GM21447 (cell line): ENCODE results near the gene AIFM3.
"Not testable (repeated sequence)": the region's sequence is repeated elsewhere in the genome, so short reads cannot be mapped to it uniquely, and the experiment has no call there.

Source experiments
- ATAC-seq: cut with Tn5 transposase; IDR thresholded peaks from one replicate; pipeline ENCODE4 v1.9.1; 2021; ENCODE audit not compliant: unreplicated experiment

AIFM3 gene

DNA sequence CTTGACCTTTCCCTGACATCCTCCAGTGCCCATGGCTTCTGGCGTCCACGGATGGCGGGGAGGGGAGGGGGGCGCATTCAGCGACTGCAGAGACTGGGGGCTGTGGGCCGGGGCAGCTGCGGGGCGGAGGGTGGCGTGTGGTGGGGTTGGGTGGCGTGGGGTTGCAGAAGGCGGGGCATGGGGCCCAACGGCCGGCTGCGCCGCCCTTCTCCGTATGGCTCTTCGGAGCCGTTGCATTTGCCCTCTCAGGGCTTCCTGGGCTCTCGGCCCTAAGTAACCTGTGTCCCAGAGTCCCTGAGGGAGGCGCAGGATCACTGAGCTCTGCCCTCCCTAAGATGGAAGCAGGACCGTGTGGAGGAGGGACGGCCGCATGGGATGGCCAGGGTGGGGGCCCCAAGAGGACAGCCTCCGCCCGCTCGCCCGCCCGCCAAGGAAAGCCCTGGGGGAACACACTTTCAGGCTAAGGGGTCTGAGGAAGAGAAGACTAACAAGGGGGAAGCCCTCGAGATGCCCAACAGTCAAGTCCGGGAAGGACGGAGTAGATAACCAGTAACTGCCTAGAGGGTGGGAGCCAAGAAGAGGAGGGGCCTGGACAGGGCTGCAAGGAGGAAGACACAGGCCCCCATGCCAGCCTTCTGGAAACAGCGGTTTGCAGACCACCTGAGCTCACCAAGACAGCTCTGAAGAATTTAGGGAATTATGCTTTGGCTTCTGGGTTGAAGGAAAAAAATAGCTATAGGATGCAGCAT is 9.2 kb upstream of the AIFM3 start:
- no peak for ATAC-seq

DNA sequence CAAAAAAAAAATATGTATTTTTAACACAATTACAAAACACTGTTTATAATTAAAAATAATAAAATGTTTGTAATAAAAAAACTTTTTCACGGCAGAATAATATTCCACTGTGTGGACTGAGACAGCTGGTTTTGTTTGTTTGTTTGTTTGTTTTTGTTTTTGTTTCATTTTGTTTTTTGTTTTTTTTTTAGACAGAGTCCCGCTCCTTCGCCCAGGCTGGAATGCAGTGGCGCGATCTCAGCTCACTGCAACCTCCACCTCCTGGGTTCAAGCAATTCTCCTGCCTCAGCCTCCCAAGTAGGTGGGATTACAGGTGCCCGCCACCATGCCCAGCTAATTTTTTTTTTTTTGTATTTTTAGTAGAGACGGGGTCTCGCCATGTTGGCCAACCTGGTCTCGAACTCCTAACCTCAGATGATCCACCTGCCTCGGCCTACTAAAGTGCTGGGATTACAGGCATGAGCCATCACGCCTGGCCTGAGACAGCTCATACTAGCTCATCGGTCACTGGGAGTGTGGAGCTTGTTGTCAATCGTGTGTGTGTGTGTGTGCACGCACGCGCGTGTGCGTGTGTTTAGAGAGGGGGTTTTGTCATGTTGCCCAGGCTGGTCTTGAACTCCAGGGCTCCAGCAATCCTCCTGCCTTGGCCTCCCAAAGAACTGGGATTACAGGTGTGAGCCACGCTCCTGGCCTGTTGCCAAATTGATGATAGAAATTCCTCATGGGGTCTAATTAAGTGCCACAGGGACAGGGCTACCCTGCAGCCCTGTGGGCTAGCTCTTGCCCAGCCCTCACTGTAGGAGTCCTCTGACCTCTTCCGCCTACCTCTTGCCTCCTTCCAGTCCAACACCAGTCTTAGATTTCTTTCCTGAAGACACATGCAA is 7.2 kb upstream of the AIFM3 start:
- ATAC-seq: no peak

DNA sequence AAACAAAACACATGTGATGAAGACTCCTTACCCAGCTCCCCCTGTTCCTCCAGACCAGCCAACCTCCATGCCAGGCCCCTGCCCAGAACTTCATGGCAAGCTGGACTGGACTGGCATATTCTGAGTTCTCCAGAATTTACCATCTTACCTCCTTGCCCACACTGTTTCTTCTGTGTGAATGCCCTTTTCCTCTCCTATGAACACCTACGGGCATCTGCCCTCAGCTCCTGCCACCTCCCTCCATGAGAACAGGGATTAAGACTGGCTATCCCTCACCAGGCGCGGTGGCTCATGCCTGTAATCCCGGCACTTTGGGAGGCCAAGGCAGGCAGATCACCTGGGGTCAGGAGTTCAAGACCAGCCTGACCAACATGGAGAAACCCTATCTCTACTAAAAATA is 6.4 kb upstream of the AIFM3 start:
- no peak for ATAC-seq

DNA sequence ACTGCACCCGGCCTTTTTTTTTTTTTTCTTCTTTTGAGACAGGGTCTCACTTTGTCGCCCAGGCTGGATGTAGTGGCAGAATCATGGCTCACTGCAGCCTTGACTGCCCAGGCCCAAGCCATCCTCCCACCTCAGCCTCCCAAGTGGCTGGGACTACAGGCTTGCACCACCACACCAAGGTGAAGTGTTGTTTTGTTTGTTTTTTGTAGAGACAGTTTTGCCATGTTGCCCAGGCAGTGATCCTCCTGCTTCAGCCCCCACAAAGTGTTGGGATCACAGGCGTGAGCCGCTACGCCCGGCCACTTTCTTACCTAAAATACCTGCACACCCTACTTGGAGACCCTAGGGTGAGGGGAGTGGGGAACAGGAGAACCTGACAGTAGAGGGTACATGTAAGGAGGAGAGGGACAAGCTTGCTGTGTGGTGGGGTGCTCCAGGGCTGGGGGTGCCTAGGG is 4.5 kb upstream of the AIFM3 start:
- ATAC-seq: no peak

DNA sequence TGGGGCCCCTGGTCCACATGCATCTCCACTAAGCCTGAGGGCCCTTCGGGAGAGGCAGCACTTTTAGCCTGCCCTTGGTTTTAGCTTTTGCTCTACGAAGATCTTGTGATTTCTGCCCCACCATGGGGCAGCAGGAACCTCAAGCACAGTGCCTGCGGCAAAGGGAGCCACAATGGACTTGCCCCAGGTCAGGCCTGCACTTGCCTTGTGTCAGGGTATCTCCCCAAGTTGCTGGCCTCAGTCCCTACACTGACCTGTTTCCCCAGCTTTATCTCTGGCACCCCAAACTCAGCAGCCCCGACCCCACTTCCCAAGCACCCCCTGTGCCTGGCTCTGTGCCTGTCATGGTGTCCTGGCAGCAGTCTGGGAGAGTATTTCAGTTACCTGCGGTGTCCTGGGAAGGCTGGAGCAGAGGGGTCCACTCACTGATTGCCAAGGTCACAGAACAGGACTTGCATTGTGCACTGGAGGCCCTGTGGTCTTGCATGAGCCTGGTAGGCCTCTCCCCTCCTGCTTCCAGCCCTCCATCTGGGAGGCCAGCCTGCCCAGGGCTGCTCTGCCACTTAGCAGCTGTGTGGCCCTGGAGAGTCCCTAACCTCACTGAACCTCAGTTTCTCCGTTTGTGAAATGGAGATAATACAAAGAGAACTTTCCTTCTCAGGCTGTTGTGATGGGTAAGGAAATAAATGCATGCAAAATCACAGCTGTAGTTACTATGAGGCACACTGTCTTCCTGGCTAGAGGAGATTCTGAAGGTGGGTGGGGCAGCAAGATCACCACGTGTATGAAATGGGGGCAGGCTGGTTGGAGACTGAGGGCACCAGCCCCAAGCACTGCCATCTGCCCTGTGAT is 3.6 kb upstream of the AIFM3 start:
- ATAC-seq: no peak

DNA sequence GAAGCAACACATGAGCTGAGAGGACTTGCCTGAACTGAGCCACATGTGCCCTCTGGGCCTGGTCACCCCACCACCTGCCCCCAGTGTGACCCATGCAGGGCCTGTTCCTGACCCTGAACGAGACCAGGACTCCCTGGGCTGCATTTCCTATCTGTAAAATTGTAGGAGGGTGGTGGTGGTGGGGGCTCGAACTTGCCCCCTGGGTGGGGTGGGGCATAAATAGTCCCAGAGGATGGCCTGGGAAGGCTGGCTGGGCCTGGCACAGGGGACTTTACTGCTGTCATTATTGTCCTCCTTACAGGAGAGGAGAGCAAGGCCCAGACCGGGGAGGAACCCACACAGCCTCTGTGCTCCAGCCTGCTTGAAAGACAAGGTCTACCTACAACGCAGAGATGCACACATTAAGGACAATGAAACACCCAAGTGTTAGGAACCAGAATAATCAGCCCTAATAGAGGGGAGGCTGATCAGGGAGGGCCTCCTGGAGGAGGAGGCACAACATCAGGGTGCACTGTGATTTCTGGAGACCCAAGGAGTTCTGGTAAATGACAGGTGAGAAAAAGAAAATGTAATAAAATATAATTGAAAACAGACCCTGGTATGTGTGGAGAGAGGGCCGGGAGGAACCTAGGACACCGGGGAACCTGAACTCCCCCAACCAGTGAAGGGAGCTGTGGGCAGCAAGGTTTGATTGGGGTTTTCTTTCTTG is 2.8 kb upstream of the AIFM3 start:
- ATAC-seq: no peak

DNA sequence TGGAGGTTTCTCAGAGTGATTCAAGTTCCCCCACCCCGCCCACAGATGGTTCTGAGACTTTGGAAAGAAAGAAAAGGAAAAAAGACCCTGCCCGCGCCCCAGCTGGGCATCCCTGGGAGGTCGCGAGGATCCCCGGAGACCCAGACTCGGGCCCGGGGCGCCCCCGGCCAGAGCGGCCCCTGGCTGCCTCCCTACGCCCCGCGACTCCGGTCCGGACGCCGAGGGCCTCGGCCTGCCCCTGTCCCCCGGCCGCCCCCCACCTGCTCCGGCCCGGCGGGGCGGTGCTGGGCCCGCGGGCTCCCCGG is 2.3 kb upstream of the AIFM3 start:
- no peak for ATAC-seq

DNA sequence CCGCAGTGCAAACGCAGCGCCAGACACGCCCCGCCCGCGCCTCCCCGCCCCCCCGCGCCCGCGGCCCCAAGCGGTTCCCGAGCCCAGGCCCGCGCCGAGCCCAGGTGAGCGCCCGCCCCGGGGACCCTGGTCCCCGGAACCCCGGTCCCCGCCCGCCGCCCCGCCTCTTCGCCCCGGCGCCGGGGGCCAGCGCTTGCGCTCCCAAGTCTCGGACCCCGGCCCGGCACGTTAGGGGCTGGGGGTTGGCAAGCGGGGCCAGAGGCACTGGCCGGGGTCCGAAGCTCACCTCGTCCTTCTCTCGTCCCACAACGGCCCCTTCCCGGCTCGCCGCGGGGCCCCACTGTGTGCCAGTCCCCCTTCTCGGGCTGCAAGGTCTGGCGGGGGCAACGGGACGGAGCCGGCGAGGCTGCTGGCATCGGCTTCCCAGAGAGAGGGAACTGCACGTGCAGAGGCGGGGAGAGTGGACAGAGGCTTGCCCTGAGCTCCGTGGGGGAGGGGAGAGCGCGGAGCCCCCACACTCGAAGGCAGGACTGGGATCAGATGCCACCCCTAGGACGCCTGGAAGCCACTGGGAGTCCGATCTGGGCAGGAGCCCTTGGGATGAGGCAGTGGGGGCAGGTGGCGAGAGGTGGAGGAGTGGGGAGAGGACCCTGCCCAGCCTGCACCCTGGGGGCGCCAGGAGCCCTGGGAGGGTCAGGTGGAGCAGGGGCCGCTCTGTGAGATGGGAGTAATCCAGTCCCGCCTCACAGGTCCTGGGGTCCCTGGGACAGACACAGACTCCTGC is 1.8 kb upstream of the AIFM3 start:
- ATAC-seq: no peak

DNA sequence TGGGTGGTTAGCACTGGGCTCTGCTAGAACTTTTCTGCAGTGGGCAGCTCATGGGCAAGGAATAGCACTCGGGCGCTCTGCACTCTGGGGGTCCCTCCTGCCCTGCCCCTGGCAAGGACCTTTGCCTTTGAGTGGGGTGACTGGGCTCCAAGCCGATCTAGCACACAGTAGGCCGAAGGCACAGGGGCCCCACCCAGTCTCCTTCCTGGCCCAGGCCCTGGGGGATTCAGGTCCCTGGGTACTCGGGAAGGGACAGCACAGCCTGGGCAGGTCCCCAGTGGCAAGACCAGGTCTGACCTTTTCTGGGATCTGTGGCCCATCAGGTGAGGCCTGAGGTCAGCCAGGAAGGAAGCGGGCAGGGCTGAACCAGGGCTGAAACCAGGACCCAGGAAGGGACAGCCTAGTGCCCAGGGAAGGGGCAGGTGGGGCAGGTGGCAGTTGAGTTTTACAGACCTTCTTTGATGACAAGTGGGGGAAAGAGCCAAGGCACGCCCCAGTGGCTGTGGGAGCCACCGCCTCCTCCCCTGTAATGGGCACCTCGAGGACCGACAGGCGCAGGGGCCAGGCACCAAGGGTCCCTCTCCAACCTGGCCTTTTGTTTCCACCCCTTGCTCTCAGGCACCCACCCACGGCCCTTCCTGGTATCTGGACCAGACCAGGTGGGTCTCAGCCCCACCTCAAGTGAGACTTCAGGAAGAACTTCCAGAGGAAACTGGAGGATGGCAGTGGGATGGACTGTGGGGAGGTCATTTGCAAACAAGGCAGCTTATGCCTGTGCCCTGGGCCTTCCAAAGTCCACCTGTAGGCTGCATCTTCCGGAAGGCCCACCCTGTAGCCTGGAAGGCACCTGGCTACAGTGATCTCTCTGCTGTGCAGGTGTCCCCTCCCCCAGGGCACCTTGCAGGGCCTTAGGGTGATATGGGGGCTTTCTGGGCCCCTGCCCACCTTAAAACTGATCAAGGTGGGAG is 883 bp upstream of the AIFM3 start:
- ATAC-seq: no peak

DNA sequence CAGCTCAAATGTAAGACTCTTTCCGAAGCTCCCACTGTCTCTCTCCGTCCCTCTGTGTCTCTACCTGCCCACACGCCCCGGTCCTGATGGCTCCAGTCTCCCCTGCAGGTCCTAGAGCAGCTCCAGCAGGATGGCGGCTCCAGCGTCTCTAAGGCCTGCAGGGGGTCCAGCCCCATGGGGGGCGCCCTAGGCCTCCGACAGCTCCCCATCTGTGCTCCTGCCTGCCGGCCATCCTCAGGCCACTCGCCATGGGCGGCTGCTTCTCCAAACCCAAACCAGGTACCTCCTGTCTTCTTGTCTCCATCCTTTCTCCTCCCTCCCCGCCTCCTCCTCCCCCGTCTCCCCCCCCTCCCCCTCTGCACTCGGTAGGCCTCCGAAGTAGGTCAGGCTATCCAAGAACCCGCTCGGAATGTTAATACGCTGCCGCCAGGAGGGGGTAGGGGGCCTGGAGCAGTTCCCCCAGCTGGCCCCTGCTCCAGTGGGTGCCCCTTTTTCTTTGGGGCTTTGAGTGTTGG is 699 bp downstream of the AIFM3 start:
- no peak for ATAC-seq

DNA sequence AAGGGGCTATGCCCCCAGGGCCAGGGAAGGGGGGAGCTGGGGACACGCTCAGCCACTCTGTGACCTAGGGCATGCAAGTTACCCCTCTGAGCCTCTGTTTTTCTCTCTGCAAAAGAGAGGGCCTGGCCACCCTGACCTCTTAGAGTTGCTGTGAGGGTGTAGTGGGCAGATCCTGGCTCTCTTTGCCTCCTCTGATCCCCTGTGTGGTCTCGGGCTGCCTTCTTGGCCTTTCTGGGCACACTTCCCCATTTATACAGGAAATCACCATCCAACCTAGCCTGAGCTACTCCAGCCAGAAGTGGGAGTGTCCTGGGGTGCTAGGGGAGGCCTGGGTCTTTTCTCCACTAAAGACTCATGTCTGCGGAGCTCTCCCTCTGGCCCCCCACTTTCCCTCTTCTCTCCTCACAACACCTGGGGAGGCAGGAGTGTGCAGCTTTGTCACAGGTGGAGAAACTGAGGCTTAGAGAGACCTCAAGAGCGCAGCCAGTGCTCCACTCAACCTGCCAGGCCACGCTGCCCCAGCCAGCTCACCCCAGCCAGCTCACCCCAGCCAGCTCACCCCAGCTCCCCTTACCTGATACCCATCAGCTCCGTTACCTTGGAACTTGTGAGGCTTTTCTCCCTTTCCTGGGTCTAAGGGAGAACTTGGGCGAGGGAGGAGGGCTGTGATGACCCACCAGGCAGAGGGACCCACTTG is 1.4 kb downstream of the AIFM3 start:
- no peak for ATAC-seq

DNA sequence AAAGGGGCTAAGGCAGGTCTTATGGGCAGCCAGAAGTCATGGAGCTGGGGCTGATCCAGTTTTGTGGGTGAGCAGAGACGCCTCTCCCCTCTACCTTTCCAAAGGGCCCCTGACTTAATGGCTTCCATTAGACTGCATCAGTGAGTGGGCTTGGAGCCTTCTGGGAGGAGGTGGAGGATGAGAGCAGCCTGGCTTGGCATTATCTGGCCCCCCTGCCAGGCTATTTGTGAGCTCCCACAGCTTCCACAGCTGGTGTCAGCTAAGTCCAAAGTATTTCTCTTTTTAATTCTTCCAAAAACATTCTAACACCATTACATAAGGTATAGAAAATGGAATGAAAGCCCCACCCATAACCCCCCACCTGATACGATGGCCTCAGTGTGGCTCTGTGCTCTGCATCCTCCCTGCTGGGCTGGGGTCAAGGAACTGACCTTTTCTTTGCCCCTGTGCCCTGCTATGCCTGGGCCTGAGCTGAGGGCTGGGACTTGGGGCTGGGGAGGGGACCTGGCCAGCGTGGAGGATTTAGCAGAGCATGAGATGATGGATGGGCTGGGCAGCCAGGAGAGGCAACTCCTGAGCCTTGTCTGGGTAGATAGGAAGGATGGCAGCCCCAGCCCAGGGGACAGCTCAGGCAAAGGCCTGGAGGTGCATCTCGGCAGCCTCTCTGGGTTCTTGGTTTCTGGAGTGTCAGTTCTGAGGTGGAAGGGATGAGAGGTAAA is 4.0 kb downstream of the AIFM3 start:
- no peak for ATAC-seq

DNA sequence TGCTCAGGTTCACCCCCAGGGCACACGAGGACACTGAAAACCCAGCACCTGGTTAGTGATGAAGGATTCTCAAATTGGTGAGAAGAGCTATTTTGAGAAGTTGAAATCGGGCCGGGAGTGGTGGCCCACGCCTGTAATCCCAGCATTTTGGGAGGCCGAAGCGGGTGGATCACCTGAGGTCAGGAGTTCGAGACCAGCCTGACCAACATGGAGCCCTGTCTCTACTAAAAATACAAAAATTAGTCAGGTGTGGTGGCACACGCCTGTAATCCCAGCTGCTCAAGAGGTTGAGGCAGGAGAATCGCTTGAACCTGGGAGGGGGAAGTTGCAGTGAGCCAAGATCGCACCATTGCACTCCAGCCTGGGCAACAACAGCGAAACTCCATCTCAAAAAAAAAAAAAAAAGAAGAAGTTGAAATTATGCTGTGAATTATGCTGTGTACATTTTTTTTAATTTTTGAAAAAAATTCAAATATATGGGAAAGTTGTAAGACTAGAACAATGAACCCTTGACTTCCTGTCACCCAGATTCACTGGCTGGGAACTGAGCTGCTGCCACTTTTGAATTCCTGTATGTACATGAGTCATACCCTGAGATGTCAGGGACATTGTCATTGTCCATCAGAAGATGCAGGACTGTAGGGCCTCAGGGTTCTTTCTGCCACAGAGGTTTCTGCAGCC is 5.1 kb downstream of the AIFM3 start:
- not testable (repeated sequence) for ATAC-seq

DNA sequence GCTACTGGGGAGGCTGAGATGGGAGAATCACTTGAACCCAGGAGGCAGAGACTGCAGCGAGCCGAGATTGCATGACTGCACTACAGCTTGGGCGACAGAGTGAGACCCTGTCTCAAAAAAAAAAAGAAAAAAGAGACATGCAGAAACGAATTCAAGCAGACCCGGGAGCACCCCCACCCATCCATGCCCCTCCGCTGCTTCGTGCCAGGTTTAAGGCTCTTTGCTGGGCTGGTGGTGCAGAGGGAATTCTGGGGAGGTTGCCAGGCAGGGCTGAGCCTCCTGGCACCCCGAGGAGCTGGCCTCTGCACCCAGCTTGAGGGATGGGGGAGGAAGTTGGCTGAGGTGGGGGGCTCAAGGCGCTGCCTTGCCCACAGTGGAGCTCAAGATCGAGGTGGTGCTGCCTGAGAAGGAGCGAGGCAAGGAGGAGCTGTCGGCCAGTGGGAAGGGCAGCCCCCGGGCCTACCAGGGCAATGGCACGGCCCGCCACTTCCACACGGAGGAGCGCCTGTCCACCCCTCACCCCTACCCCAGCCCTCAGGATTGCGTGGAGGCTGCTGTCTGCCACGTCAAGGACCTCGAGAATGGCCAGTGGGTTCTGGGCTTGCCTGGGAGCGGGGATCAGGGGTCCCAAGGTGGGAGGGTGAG is 6.0 kb downstream of the AIFM3 start:
- no peak for ATAC-seq

DNA sequence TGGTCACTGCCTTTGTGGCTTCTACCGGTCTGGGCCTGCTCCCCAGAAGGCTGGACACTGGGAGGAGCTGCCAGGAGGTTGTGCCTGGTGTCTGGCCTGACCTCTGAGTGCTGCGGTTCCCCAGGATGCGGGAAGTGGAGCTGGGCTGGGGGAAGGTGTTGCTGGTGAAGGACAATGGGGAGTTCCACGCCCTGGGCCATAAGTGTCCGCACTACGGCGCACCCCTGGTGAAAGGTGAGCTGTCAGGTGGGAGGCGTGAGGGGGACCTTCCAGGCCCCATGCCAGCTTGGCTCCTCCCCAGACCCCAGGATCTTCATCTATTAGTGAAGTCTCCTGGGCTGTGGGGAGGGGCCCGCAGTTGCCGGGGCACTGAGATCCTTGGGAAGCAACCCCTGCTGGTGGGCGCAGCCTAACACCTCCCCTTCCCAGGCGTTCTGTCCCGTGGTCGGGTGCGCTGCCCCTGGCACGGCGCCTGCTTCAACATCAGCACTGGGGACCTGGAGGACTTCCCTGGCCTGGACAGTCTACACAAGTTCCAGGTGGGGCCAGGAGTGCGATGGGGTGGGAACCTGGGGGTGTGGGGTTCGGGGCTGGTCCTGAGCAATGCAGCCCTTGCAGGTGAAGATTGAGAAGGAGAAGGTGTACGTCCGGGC is 6.7 kb downstream of the AIFM3 start:
- no peak for ATAC-seq
